GM21529 (cell line): ENCODE measurements around the gene CYP20A1.
"Not testable (repeated sequence)": the region's sequence is repeated elsewhere in the genome, so short reads cannot be mapped to it uniquely, and the experiment has no call there.

Source experiments
- ATAC-seq: cut with Tn5 transposase; IDR thresholded peaks from one replicate; pipeline ENCODE4 v1.9.1; 2021; ENCODE audit not compliant: unreplicated experiment

CYP20A1 gene

DNA sequence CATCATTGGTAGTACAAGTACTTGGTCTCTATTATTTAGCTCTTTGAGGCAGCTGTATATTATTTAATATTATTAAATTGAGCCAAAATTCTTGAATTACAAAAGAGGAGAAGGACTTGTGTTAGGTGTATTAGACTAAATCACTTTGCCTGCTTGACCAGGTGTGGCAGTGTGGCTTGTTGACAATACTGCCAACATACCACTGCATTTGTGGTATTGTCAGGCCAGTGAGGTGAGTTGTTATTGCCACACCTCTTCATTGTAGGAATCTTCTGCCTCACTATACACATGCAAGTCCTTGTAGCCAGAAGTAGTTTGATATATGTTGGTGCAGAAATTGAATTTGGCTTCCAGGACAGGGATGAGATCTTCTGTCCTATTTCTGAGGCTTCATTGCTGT lies 40.5 kb downstream of the CYP20A1 start:
- no peak for ATAC-seq

DNA sequence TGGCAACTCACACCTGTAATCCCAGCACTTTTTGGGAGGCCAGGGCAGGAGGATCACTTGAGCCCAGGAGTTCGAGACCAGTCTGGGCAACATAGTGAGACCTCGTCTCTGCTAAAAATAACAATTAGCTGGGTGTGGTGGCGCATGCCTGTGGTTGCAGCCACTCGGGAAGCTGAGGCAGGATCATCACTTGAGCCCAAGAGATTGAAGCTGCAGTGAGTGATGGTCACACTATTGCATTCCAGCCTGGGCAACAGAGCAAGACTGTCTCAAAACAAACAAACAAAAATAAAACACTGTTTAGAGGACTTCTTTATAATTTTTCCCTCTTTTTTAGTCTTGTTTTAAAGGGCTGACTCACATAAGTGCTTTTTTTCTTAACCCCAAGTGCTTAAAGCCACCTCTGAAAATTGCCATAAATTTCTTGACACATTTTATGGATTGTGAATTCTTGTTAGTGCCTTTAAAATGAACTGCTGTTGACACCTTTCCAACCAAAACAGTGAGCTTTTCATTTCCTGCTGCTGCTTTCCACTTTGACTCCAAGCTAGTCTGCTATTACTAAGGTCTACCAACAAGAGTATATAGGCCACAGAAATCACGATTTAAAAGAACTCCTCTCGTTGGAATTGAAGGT lies 41.7 kb downstream of the CYP20A1 start:
- ATAC-seq = no peak

DNA sequence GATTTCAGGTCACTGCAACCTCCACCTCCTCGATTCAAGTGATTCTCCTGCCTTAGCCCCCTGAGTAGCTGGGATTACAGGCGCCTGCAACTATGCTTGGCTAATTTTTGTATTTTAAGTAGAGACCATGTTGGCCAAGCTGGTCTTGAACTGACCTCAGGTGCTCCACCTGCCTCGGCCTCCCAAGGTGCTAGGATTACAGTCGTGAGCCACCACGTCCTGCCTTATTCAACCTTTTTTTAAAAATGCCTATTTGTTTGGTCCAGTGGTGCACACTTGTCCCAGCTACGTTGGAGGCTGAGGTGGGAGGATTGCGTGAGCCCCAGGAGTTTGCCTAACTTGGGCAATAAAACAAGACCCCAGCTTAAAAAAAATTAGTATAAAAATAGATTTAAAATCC lies 43.3 kb downstream of the CYP20A1 start:
- ATAC-seq = no peak

DNA sequence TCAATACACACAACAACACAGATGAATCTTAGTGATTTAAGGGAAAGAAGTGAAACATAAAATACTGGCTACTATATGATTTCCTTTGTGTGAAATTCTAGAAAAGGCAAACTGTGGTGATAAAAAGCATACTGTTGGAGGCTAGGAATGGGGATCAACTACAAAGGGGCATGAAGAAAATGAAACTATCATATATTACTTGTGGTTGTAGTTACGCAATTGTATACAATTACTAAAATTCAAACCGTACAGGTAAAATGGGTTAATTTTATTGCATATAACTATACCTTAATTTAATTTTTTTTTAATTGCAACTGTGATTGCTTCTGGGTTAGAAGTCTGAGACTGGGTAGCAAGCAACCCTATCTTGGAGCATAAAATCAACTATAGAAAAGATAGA lies 47.7 kb downstream of the CYP20A1 start:
- ATAC-seq = no peak

DNA sequence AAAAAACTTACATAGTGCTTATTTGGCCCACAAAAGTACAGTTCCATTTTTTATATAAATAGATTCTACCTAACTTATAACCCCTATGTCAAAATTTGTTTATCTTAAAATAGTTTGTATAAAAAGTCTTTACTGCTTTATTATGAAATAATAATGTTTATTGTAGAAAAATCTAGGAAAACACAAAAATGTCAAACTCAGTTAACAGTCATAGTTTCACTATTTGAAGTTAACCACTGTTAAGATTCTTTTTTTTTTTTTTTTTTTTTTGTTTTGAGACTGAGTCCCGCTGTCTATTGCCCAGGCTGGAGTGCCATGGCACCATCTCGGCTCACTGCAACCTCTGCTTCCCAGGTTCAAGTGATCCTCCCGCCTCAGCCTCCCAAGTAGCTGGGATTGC lies 62.8 kb downstream of the CYP20A1 start:
- ATAC-seq = no peak

DNA sequence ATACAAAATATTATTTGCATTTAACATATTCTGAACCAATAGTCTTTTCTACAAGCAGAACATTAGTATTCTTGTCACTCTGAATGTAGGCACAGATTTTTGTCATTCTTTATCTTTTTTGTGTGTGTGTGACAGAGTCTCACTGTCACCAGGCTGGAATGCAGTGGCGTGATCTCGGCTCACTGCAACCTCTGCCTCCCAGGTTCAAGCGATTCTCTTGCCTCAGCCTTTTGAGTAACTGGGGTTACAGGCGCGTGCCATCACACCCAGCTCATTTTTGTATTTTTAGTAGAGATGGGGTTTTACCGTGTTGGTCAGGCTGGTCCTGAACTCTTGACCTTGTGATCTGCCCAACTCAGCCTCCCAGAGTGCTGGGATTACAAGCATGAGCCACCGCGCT lies 63.8 kb downstream of the CYP20A1 start:
- not testable (repeated sequence) for ATAC-seq

DNA sequence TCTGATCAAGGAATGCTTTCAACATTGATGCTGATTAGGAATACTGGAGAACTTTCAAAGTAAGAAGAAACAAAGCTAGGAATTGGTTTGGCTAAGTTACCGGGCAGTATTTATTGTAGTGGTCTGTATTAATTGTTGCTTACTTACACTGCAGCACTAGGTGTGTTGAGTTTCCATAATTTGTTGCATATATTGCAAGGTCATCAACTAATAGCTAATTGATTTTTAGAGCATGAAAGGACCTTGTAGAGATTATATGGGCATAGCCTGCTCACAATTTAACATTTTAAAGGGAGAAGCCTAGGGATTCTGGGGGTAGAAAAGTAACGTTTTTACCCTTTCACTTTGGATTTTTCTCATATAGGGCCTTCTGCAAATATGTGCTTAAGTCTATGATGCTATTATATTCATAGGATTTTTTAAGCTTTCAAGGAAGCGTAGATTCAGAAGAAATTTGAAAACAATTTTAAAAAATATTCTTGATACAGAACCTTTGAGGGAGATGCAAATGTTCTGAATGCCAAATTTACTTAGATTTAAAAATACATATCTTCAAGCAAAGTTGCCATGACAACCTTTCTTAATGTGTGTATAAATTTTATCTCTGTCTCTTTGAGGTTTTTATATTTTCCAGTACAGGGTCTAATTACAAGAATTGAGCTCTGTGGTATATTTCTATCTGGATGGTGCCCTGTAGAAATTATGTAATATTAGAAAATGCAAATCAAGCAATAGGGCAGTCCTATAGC lies 72.0 kb downstream of the CYP20A1 start:
- ATAC-seq = no peak

DNA sequence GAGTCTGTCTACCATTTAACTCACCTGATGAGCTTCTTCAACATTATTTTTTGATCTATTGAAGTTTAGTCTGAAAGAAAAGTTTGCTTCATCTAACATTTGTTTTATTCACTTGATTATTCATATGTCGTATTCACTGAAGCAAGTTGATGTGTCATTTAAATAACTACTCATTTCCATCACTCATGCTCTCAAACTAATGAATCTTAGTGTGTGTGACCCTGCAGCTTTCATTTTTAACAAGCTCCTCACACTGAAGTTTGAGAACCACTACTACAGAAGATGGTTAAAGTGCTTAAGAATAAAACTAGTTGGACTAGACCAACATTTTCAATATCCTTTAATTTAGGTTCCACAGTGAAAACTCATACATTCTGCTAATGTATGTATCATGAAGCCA lies 87.5 kb downstream of the CYP20A1 start:
- no peak for ATAC-seq

DNA sequence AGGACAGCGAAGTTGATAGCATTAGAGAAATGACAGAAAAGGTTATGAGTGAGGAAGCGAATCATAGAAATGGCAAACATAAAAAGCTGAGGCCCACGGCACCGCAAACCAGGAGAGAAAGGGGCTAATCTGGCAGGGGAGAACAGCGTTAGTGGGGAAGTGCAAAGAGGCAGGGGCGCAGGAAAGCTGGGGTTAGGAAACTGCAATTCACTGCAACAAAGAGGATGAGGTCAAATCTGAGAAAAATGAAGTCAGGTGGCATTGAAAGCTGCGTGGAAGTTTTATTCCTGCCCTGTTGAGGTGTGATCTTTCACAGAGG lies 88.7 kb downstream of the CYP20A1 start:
- ATAC-seq = no peak

DNA sequence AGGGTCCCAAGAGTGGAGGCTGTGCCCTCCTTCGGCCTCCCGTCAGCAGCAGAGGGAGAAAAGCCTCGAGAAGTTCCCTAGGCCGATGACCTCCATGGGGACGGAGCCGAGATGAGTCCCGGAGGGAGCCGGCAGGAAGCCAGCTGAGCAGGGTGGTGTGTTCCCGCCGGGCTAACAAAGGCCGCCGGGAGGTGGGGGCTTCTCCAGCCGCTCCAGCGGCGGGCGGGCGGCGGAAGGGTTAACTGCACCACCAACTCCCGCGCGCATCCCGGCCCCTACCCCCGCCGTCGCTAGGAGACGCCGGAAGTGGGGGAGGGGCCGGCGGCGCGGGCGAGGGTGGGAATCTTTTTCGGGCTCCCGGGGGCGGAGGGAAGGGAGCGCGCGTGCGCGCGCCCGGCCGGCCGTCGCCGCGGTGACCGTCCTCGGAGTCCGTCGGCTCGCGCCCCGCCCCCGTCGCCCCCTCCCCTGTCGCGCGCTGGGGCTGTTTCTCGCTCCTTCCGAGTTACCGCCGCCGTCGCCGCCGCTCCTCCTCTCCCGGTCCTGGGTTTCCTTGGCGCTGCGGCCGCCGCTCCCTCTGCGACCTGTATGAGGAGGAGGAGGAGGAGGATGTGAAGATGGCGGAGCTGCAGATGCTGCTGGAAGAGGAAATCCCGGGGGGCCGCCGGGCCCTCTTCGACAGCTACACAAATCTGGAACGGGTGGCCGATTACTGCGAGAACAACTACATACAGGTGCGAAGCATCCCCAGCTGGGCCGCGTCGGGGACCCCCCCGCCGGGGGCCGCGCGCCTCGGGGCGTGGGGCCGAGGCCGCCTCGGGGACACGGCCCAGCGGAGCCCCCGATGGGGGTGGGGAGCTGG lies 89.3 kb downstream of the CYP20A1 start, which contains the start of gene ABI2:
TSS of gene ABI2 (plus strand) at position 494 of the 859 bp plus-strand sequence. CDS start at position 615, 121 bp downstream.
- ATAC-seq = peak; percentile 60

DNA sequence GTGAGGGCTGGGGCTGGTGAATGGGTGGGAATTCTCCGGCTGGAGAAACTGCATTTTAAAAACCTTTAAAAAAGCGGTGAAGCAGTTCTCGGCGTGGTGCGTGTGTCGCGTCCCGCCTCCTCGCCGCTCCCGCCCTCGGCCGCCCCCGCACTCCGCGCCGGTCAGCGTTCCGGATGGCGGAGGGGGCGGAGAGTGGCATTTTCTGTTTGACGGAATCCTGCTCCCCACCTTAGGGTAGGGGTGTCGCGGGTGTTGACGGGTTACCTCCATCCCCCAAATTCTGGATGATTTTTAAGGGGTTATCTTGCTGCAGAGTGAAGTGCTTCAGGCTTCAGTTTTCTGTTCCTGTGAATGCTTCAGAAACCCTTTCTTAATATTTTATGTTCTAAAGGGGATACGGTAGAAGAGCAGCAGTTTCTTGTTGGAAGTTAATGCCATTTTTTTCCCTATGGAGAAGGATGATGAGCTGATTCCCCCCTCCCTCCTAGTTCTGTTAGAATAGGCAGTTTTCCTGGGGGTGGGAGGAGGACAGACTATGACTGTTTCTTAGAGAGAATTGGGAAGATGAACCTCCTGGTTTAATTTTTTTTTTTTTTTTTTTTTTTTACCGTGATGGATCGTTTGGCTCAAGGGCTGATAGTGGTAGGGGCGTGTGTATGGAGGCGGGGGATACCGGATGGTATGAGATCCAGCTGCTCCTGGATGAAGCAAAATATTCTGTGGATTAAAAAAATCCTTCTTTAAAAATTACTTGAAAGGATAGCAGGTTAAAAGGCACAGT lies 90.1 kb downstream of the CYP20A1 start:
- peak; percentile 65 for ATAC-seq

DNA sequence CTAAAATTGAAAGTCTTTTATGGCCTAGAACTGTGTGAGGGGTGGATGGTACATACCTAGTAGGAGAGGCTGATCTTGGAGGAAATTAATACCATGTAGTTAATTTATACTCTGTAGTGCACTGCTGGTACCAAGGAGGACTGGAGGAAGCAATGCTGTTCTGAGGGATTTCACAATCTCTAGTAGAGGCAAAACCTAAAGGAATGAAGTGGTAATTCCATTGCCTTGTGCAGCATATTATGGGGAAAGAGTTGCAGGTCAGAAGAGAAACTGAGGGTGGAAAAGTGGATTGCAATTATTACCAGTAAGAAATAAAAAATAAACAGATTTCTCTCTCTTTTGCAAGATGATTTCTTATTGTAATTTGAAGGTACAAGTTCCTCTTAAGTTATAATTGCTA lies 91.6 kb downstream of the CYP20A1 start:
- ATAC-seq = no peak

DNA sequence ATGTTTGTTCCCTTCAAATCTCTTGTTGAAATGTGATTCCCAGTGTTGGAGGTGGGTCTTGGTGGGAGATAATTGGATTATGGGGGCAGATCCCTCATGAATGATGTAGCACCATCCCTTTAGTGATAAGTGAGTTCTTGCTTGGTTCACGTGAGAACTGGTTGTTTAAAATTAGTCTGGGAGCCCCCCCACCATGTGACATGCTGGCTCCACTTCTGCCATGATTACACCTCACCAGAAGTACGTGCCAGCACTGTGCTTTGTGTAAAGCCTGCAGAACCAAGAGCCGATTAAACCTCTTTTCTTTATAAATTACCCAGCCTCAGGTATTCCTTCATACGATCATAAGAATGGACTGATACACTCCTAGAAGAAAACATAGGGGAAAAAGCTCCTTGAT lies 99.5 kb downstream of the CYP20A1 start:
- no peak for ATAC-seq

DNA sequence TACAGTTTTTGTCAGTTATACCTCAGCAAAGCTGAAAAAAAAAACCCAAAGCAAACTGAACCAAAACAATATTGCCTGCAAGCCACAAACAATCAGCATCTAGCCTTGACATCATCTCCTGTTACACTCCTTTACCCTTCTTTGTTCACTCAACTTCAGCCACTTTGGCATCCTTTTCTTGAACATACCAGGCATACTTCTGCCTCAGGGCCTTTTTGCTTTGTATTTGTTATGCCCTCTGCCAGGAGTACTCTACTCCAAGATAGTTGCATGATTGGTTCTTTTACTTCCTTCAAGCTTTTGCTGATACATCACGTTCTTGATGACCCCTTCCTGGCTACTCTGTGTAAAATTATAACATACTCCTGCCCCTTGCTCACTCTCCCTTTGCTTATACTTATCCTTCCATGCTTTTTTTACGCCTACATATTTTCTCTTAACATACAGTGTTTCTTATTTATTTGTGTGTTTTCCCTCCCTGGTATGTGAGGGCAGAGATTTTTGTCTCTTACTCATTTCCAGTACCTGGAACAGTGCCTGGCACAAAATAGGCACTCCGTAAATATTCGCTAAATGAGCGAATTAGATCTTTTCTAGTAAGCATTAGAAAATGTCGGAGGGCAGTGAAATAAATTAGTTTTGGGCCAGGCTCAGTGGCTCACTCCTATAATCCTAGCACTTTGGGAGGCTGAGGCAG lies 102.1 kb downstream of the CYP20A1 start:
- ATAC-seq = no peak

DNA sequence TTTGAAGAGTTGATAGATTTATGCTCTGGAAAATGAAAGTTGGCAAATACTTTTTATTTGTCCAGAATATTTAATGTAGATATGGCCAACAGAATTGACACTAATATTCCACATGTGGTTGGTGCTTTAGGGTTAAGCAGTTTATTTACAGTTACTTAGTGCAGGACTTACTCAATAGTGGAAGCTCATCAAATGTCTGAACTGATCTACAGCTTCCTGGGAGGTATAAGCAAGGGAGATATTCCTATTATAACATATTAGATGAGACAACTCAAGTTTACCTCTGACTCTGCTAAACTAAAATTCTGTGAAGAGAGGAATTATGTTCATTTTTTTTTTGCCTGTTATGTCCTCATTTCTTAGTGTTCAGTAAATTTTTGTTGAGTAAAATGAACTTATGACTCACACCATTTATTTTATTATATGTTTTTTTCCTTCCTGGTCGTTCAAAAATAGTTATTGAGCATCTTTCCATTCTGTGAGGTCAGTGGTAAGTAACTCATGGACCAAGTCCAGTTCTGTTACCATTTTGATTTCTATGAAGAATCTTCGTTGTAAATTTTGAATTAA lies 103.0 kb downstream of the CYP20A1 start:
- ATAC-seq = no peak

DNA sequence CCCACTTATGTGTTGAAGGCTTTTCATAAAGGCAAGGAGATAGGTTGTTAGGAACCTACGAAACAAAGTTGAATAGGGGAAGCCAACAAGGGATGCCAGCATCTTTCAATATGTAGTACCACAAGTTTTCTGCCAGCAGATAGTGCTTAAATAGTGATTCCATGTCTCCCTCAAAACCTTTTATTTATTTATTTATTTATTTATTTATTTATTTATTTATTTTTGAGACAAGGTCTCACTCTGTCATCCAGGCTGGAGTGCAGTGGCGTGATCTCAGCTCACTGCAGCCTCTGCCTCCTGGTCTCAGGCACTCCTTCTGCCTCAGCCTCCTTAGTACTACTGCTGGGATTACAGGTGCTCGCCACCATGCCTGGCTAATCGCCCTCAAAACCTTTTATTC lies 103.6 kb downstream of the CYP20A1 start:
- ATAC-seq = not testable (repeated sequence)

DNA sequence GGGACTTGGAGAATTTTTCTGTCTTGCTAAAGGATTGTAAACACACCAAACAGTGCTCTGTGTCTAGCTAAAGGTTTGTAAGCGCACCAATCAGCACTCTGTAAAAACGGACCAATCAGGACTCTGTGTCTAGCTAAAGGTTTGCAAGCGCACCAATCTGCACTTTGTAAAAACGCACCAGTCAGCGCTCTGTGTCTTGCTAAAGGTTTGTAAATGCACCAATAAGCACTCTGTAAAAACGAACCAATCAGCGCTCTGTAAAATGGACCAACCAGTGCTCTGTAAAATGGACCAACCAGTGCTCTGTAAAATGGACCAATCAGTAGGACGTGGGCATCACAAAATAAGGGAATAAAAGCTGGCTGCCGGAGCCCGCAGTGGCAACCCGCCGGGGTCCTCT lies 105.8 kb downstream of the CYP20A1 start:
- ATAC-seq = no peak

DNA sequence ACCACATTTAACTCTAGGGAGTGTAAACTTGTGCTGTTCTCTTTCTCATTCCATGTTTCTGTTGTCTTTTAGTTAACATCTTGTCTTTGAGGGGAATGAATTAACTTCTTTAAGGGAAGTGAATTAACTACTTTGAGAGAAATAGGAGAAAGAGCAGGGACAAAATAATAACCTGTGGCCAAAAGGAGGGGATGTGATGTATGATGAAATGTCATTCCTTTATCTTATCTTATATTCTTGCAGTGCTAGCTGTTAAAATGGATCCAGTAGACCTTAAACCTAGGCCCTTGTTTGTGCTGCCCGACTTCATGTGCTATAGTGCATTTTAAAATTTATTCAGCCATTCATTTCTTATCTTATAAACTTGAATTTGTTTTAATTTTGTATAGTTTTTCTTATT lies 107.8 kb downstream of the CYP20A1 start:
- no peak for ATAC-seq

DNA sequence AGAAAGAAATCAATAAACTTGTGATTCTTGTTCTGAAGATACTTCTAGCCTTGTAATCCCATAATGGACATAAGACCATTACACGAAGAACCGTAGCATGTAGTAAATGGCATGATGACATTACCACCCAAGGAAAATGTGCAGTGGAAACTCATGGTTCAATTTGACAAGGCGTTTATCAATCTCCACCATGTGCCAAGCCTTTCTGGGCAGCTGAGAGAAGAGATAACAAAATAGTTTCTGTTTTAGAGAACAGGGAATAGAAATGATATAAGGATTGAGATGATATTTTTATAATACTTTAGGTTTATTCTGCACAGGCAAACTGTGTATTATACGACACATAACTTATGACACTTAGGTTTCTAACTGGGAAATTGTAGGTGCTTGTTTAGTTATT lies 108.6 kb downstream of the CYP20A1 start:
- no peak for ATAC-seq

DNA sequence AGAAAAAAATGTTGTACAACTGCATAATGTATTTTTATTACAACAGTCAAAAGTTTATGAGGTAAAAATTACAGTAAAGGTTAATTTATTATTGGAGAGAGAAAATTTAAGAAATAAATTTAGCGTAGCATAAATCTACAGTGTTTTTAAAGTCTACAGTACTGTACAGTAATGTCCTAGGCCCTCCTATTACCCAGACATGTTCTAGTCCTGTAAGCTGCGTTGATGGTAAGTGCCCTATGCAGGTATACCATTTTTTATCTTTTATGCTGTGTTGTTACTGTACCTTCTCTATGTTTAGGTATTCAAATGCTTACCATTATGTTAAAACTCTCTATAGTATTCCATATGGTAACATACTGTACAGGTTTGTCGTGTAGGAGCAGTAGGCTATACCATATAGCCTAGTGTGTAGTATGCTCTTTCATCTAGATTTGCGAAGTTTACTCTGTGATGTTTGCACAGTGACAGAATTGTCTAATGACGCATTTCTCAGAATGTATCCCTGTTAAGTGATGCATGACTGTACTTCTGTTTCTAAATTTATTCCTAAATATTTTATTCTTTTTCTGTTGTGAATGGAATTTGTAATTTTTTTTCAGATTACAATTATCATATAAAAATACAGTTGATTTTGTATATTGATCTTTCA lies 113.9 kb downstream of the CYP20A1 start:
- ATAC-seq = no peak
